ENCODE data around the gene IGSF6. TPM values are rescaled to one million over a fixed set of nuclear protein-coding genes. Genes with fewer than 3 reads are reported as not detected.

Gene IGSF6
- total RNA-seq, 2 donors from 2014 or later = 0.26 to 0.28 TPM

Other genes starting within 250 kb of the IGSF6 start
- 100 to 1,000 TPM; 112 to 125 TPM for gene METTL9, start 53.0 kb downstream of the IGSF6 start, total RNA-seq
- gene OTOA, start 11.4 kb upstream of the IGSF6 start, total RNA-seq = under 1 TPM; 0.43 to 0.58 TPM
- 100 to 1,000 TPM; 197 to 211 TPM for gene NPIPB4, start 205.1 kb upstream of the IGSF6 start, total RNA-seq

Data from activated T-cell treated with anti-CD3 and anti-CD28 coated beads, Interleukin-2, amount 50 U/mL, for 72 hours (primary cell).